Panc1 (cell line): Measurements from ENCODE around the gene FKTN. TPM values are rescaled to one million over a fixed set of nuclear protein-coding genes. Genes with fewer than 3 reads are reported as not detected.
"Not testable (repeated sequence)": the region's sequence is repeated elsewhere in the genome, so short reads cannot be mapped to it uniquely, and the experiment has no call there.

Experiments used
- ATAC-seq: fragments of 200-7000 bp; cut with Tn5 transposase; 2 replicates; pipeline ENCODE4 v1.9.1; 2020; ENCODE audit warnings: mild to moderate bottlenecking, moderate library complexity
- BruUV-seq: library from RNA; stranded (reverse); fragments of 400-500 nt; replicated peaks from 2 replicates; lab custom pipeline; 2021; lab: Mats Ljungman, UMichigan
- CTCF ChIA-PET: fragments of 300-600 bp; sonication (Branson Sonifier 250); formaldehyde crosslinking; loops from one replicate; lab custom pipeline; 2022; ENCODE audit warnings: antibody characterized with exemption; lab: Charles Lee
- POLR2A ChIA-PET: fragments of 300-600 bp; sonication (Branson Sonifier 250); formaldehyde crosslinking; loops from one replicate; lab custom pipeline; 2022; ENCODE audit warnings: antibody characterized with exemption; lab: Charles Lee
- DNase-seq: peaks from one replicate; pipeline ENCODE4 v3.0.0-alpha.2; 2010; ENCODE audit warnings: low read depth, low spot score
- H3K27ac ChIP-seq: 2 replicates; pipeline ENCODE4 v1.5.1; 2011; ENCODE audit warnings: mild to moderate bottlenecking, low read length, inconsistent platforms
- H3K27me3 ChIP-seq: fragments of 200-500 bp; sonication (Bioruptor generic); 2 replicates; pipeline ENCODE4 v1.6.0; 2014; ENCODE audit warnings: low read length, inconsistent platforms; ENCODE audit not compliant: control insufficient read depth, insufficient read depth
- H3K36me3 ChIP-seq: fragments of 200-500 bp; sonication (Bioruptor generic); 2 replicates; pipeline ENCODE4 v1.5.1; 2014; ENCODE audit warnings: inconsistent platforms, mild to moderate bottlenecking, low read length, moderate library complexity; ENCODE audit not compliant: control insufficient read depth, insufficient read depth
- H3K4me1 ChIP-seq: 2 replicates; pipeline ENCODE4 v1.5.1; 2011; ENCODE audit warnings: inconsistent platforms, mild to moderate bottlenecking, low read length, moderate library complexity; ENCODE audit not compliant: control insufficient read depth, insufficient read depth
- H3K4me3 ChIP-seq, 2 experiments: 2 replicates each; pipeline ENCODE4 v1.5.1; 2011 to 2012; ENCODE audit warnings: low read depth in 2 of 2, low read length in 2 of 2, mild to moderate bottlenecking in 2 of 2, inconsistent platforms in 1 of 2, moderate library complexity in 1 of 2
- H3K9me3 ChIP-seq: fragments of 200-500 bp; sonication (Bioruptor generic); 2 replicates; pipeline ENCODE4 v1.5.1; 2014; ENCODE audit warnings: low read depth, mild to moderate bottlenecking, inconsistent platforms, low read length, moderate library complexity; ENCODE audit not compliant: control insufficient read depth, insufficient read depth
- POLR2AphosphoS5 ChIP-seq: IDR thresholded peaks from 2 replicates; pipeline ENCODE4 v1.6.1; 2012; ENCODE audit warnings: mild to moderate bottlenecking, low read depth, low read length, moderate library complexity
- SIN3A ChIP-seq: IDR thresholded peaks from 2 replicates; pipeline ENCODE4 v1.6.1; 2012; ENCODE audit warnings: low read depth, mild to moderate bottlenecking, low read length, moderate library complexity, borderline replicate concordance; ENCODE audit not compliant: insufficient read depth
- TCF7L2 ChIP-seq: IDR thresholded peaks from 2 replicates; pipeline ENCODE4 v1.6.1; 2011; ENCODE audit warnings: mild to moderate bottlenecking, low read depth, low read length, inconsistent platforms
- in situ Hi-C: cut with HindIII; loops from 2 replicates; pipeline ENCODE4 v1.10.0; 2016; ENCODE audit warnings: low sequenced_read_pairs, low pct_unique_long_range_greater_than_20kb
- intact Hi-C: fragments of 100-400 bp; cut with micrococcal nuclease; formaldehyde crosslinking; loops from one replicate; pipeline ENCODE4 v1.10.0; 2022; ENCODE audit not compliant: unreplicated experiment
- total RNA-seq: library from RNA; stranded (reverse); gene quantifications from one replicate; pipeline ENCODE4 v1.2.1, GENCODE V29; 2021; ENCODE audit not compliant: unreplicated experiment
- TF ChIP-seq, protein P1 (sequence below), 2 experiments: IDR thresholded peaks; 2 replicates each; pipeline ENCODE4 v1.6.1; 2011 to 2012; ENCODE audit warnings: low read depth in 2 of 2, control low read depth in 1 of 2, low read length in 1 of 2, mild to moderate bottlenecking in 1 of 2, moderate library complexity in 1 of 2; ENCODE audit not compliant: insufficient read depth in 1 of 2
- TF ChIP-seq, protein P2 (sequence below): fragments of 450-650 bp; IDR thresholded peaks from 2 replicates; pipeline ENCODE4 v1.5.1; 2017; ENCODE audit warnings: mild to moderate bottlenecking

FKTN gene
- total RNA-seq, 1 experiment from 2014 or later, result 15.2 TPM

DNA sequence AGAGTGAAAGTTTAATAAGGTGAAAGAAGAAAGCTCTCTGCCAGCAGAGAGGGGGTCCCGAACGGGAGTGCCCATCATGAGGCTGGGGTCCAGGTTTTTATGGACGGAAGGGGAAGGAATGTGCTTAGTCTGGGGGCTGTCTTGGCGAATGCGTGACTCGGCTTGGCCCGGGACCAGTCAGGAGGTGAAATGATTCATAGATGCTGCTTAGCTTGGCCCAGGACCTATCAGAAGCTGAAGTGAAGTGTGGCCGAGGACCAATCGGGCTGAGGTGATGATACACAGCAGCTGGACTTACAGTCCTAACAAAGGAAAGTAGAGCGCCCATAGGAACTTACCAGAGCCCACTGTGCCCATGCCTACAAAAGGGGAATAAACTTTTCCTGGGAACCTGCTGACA is 3.9 kb upstream of the FKTN start:
- no peaks in the 10 kb centered on the region for H3K9me3 ChIP-seq
- H3K36me3 ChIP-seq, result no peaks in the 10 kb centered on the region; the same call in 1 of the 2 replicates
- POLR2A ChIA-PET, result no interaction called here
- no peaks in the 10 kb centered on the region for H3K27me3 ChIP-seq
- intact Hi-C loops (no loop called here), in situ Hi-C loops (no loop called here)
- H3K4me1 ChIP-seq, result no peaks in the 10 kb centered on the region
- H3K27ac ChIP-seq, result no peak overlapping the region
- BruUV-seq, result no TSS peak
- CTCF ChIA-PET, result no interaction called here
- ATAC-seq (no peak), DNase-seq (no peak)
- no peak overlapping the region for H3K4me3 ChIP-seq
- TF ChIP-seq, protein P1, sequence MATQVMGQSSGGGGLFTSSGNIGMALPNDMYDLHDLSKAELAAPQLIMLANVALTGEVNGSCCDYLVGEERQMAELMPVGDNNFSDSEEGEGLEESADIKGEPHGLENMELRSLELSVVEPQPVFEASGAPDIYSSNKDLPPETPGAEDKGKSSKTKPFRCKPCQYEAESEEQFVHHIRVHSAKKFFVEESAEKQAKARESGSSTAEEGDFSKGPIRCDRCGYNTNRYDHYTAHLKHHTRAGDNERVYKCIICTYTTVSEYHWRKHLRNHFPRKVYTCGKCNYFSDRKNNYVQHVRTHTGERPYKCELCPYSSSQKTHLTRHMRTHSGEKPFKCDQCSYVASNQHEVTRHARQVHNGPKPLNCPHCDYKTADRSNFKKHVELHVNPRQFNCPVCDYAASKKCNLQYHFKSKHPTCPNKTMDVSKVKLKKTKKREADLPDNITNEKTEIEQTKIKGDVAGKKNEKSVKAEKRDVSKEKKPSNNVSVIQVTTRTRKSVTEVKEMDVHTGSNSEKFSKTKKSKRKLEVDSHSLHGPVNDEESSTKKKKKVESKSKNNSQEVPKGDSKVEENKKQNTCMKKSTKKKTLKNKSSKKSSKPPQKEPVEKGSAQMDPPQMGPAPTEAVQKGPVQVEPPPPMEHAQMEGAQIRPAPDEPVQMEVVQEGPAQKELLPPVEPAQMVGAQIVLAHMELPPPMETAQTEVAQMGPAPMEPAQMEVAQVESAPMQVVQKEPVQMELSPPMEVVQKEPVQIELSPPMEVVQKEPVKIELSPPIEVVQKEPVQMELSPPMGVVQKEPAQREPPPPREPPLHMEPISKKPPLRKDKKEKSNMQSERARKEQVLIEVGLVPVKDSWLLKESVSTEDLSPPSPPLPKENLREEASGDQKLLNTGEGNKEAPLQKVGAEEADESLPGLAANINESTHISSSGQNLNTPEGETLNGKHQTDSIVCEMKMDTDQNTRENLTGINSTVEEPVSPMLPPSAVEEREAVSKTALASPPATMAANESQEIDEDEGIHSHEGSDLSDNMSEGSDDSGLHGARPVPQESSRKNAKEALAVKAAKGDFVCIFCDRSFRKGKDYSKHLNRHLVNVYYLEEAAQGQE (IDR thresholded peaks at IDR 0.05; ENCODE audit: insufficient read depth in 1 of 2, low read depth in 2 of 2, low read length in 1 of 2), result no peak
- TF ChIP-seq TCF7L2 (no peak), POLR2AphosphoS5 (no peak), SIN3A (no peak)
- TF ChIP-seq, protein P2, sequence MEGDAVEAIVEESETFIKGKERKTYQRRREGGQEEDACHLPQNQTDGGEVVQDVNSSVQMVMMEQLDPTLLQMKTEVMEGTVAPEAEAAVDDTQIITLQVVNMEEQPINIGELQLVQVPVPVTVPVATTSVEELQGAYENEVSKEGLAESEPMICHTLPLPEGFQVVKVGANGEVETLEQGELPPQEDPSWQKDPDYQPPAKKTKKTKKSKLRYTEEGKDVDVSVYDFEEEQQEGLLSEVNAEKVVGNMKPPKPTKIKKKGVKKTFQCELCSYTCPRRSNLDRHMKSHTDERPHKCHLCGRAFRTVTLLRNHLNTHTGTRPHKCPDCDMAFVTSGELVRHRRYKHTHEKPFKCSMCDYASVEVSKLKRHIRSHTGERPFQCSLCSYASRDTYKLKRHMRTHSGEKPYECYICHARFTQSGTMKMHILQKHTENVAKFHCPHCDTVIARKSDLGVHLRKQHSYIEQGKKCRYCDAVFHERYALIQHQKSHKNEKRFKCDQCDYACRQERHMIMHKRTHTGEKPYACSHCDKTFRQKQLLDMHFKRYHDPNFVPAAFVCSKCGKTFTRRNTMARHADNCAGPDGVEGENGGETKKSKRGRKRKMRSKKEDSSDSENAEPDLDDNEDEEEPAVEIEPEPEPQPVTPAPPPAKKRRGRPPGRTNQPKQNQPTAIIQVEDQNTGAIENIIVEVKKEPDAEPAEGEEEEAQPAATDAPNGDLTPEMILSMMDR, result no peak

DNA sequence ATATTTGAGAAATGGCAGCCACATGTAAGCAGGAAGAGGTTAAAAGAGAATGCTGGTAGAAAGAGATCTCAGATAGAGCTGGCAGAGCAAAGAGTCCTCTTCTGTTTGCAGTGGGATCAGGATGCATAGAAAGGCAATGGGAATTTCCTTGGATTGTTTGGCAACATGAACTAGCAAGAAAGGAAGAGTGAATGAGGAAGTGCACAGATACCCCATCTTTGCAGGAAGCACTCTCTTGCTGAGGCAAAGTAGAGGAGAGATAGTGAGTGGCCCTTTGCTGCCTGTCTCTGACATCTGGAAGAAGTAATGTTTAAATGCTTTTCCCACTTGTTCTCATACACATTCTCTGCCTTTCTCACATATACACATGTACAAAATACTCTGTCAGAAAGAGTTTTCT is 14.5 kb downstream of the FKTN start:
- Histone ChIP-seq H3K36me3 (no peaks in the 10 kb centered on the region; the same call in 1 of the 2 replicates), H3K27ac (no peak overlapping the region), H3K9me3 (no peaks in the 10 kb centered on the region), H3K27me3 (no peaks in the 10 kb centered on the region), H3K4me3 (no peak overlapping the region), H3K4me1 (no peaks in the 10 kb centered on the region)
- no peak for DNase-seq
- no TSS peak for BruUV-seq
- intact Hi-C loops, result no loop called here
- in situ Hi-C loops, result no loop called here
- CTCF ChIA-PET, result no interaction called here
- POLR2A ChIA-PET, result no interaction called here
- TF ChIP-seq, protein P1 (IDR thresholded peaks at IDR 0.05; ENCODE audit: insufficient read depth in 1 of 2, low read depth in 2 of 2, low read length in 1 of 2), result no peak
- TF ChIP-seq POLR2AphosphoS5, result no peak
- TF ChIP-seq, protein P2, result no peak
- TF ChIP-seq TCF7L2, result no peak
- no peak for TF ChIP-seq SIN3A
- ATAC-seq, result no peak

DNA sequence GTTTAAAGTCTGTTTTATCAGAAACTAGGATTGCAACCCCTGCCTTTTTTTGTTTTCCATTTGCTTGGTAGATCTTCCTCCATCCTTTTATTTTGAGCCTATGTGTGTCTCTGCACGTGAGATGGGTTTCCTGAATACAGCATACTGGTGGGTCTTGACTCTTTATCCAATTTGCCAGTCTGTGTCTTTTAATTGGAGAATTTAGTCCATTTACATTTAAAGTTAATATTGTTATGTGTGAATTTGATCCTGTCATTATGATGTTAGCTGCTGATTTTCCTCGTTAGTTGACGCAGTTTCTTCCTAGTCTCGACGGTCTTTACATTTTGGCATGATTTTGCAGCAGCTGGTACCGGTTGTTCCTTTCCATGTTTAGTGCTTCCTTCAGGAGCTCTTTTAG is 22.0 kb downstream of the FKTN start:
- in situ Hi-C loops, POLR2A ChIA-PET, H3K27me3 ChIP-seq, DNase-seq, H3K27ac ChIP-seq, H3K9me3 ChIP-seq, intact Hi-C loops, H3K4me3 ChIP-seq, H3K36me3 ChIP-seq, BruUV-seq, CTCF ChIA-PET, ATAC-seq, H3K4me1 ChIP-seq: not testable (repeated sequence)

DNA sequence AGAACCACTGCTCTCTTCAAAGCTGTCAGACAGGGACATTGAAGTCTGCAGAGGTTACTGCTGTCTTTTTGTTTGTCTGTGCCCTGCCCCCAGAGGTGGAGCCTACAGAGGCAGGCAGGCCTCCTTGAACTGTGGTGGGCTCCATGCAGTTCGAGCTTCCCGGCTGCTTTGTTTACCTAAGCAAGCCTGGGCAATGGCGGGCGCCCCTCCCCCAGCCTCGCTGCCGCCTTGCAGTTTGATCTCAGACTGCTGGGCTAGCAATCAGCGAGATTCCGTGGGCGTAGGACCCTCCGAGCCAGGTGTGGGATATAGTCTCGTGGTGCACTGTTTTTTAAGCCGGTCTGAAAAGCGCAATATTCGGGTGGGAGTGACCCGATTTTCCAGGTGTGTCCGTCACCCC is 23.6 kb downstream of the FKTN start:
- ATAC-seq, H3K27ac ChIP-seq, H3K4me1 ChIP-seq, H3K27me3 ChIP-seq, BruUV-seq, intact Hi-C loops, DNase-seq, H3K9me3 ChIP-seq, POLR2A ChIA-PET, CTCF ChIA-PET, in situ Hi-C loops, H3K4me3 ChIP-seq, H3K36me3 ChIP-seq: not testable (repeated sequence)
